ENCODE results near the gene AHCY.
"Not testable (repeated sequence)": the region's sequence is repeated elsewhere in the genome, so short reads cannot be mapped to it uniquely, and the experiment has no call there.

AHCY gene

DNA sequence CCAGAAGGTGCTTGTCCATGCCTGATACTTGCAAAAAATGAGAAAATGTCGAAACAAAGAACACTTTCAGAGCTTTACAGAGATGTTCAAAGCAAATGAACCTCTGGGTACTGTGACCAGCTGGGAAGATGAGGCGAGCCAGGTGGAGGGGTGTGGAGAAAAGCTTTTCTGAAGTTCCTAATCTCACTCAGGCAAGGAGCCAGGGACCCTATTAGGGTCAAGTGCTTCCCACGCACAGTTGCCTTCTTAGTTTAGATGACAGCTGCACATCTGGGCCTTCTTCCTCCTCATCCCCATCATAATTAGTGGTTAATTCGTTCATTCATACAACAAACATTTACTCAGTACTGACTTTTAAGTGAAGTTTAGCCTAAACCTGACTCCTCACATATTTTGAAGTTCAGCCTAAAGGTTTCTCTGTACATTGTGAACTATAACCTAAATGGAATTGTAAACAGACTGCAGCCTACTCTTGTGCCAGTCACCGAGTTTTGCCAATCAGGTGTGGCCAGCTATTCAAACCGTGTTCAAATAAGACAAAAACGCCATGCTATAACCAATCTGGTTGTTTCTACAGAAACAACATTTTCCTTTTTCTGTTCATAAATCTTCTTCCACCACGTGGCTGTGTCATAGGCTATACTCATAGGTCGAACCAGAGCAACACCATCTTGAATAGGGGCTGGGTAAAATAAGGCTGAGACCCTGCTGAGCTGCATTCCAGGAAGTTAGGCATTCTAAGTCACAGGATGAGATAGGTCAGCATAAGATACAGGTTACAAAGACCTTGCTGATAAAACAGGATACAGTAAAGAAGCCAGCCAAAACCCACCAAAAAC lies 19.3 kb upstream of the AHCY start:
- DNase-seq: peak; percentile 35

DNA sequence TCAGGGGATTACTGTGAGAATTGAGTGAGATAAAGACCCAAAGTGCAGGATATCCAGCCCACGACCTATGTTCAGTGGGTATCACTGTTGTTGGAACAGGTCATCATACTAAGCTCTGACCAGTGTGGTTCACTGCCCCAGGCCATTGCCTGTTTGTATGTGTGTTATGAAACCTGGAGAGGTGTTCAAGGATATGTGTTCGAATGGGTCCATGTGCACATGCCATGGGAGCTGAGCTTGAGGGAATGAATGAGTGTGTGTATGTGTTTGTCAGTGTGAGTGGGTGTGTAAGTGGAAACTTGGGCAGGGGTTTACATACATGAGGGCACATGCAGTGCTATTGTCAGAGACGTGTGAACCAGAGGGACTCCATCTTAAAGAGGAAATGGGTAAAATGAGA lies 17.7 kb upstream of the AHCY start:
- DNase-seq: no peak

DNA sequence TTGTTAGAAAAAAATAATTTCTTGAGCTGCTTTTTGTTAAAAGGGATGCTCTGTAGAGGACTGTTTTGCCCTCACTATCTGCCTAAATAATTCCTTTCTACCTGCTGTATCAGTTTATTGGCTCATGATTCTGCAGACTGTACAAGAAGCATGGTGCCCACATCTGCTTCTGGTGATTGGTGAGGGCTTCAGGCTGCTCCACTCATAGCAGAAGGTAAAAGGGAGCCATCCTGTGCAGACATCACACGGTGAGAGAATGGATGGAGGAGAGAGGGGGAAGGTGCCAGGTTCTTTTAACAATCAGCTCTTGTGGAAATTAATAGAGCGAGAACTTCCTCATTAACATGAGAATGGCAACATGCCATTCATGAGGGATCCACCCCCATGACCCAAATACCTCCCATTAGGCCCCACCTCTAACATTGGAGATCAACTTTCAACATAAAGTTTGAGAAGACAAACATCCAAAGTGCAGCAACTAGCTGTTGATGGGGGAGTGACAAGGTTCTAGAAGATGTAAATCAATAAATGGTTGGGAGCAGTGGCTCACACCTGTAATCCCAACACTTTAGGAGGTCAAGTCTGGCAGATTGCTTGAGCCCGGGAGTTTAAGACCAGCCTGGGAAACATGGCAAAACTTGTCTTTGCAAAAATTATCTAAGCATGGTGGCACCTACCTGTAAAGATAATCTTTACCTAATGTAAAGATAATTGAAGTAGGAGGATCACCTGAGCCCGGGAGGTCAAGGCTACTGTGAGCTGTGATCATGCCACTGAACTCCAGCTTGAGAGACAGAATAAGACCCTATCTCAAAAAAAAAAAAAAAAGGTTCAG lies 15.7 kb upstream of the AHCY start:
- no peak for DNase-seq

DNA sequence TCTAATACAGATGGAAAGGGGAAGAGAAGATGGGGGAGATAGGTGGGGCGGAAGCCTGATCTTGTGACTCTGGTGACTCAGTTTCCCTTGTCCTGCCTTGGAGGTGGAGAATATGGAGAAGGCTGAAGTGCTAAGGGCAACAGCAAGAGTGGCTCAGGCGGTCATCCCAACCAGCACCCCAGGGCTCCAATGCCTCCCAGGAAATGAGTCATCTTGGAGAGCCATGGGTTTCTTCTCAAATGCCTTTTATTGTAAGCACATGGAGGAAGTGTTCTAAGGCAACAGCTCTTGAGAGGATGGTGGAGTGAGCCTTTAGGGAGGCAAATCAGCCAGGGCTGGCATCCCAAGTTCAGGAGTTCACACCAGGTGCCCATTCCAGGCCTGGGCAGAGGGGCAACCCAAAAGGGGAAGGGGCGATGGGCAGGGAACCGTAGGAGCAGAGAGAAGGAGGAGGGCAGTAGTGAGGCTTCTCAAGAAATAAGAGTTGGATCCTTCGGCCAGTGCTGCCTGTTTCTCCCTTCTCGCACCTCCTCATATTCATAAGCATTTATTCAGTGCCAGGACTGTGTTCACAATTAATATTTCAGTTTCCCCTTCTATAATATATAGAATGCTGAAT lies 13.2 kb upstream of the AHCY start:
- no peak for DNase-seq

DNA sequence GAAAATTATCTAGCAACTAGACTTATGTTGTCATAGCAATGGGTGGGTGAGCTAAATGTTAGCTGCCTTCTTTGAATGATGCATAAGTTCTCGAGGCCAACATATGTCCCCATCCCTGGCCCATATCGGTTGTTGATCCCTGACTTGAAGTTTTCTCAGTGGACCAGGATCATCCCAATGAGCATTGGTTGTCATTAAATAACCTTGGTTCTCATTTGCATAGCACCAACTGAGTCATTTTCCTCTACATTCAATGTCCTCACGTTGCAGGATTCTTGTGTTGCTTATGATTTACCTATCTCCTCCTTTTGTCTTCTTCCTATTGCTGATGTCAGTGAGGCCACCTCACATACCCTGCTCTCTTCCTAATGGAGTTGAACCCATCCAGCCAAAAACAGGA lies 12.1 kb upstream of the AHCY start:
- DNase-seq: no peak

DNA sequence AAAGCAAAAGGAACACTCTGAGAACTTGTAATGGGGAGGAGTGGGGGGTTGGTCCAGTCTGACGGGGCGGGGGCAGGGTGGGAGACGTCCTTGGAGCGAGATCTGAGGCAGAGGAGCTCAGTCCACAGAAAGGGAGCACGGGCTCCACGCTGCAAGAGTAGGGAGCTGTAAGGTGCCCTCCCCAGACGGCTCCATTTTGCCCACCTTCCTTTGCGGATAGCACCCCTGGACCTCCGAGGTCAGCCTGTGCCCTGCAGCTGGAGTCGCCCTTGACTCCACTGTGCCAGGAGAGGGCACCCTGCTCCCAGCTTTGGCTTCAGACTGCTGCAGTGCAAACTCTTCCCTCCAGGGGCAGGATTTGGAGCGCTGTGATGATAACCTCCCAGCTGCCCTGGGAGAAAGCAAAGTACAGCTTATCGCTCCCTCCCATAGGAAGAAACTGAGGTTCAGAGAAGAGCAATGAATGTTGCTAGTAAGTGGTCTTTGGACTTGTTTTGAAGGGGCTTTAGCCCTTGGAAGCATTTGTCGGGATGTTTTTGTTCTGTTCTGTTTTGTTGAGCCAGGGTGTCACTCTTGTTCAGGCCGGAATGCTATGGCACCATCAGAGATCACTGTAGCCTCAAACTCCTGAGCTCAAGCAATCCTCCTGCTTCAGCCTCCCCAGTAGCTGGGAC lies 9.5 kb upstream of the AHCY start:
- peak; percentile 72 for DNase-seq

DNA sequence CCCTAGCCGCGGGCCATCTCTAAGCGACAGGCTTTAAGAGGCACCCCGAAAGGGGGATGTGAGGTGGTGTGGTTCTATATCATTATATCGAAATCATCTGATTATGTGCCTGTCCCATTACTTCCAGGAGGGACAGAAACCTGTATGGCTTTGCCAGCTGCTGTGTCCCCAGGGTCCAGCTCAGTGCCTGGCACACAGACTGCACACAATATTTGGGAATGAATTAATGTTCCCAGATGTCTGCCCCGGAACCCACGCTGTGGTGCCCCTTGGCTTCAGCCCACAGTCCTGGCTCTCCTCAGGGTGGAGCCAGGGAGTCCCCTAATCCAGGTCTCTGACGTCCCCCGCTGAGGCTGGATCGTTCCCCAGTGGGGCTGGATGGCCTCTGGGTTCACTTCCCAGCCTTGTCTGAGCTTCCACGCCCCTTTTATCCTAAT lies 8.9 kb upstream of the AHCY start:
- no peak for DNase-seq

DNA sequence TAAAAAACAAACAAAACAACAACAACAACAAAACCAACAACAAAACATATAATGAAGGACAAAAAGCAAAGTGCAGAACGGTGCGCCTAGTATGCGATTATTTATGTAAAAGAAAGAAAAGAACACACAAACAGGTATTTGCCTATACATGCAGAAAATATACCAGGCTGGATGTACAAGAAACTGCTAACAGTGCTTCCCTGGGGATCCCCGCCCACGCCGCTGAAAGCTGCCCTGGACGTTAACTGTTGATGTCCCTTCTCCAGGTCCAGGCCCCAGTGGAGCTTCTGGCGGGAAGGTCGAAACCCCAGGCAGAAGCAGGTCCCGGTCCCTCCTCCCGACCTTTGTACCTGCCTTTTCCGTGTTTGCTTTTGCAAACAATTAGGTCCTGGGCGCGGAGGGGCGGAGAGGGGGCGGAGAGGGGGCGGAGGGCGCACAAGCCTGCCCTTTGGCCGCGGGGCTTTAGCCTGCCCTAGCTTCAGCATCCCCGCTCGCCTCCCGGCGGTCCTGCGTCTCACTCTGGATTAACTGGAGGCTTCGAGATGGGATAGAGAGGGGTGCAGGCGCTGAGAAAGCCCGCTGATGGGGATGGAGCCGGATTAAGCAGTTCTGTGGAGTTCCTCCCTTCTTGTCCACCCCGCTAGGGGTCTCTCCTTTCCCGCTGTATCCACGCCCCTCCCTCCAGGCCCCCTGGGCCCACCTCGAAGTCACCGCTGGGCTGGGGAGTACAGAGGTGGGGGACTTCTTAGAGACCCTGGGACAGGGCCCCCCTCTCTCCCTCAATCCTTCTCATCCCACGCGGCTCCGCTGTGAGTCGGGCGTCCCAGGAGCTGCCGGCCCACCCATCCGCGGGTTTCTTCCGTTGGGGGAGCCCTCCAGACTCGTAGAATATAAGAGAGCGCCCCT lies 8.2 kb upstream of the AHCY start:
- DNase-seq: no peak

DNA sequence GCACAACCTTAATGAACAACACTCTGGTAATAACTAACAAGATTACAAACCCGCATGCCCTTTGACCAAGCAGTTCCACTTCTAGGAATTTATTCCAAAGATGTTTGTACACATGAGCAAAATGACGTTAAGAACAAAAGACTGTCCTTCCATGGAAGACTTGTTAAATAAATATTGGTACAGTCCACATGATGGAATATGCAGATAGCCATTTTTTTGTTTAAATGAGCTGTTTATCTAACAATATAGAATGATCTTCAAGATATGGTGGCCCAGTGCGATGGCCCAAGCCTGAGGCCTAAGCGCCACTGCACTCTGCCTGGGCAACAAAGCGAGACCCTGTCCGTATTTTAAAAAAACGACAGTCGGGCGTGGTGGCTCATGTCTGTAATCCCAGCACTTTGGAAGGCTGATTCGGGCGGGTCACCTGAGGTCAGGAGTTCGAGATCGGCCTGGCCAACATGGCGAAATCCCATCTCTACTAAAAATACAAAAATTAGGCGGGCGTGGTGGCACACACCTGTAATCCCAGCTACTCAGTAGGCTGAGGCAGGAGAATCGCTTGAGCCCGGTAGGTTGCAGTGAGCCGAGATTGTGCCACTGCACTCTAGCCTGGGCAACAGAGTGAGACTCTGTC lies 7.4 kb upstream of the AHCY start:
- no peak for DNase-seq

DNA sequence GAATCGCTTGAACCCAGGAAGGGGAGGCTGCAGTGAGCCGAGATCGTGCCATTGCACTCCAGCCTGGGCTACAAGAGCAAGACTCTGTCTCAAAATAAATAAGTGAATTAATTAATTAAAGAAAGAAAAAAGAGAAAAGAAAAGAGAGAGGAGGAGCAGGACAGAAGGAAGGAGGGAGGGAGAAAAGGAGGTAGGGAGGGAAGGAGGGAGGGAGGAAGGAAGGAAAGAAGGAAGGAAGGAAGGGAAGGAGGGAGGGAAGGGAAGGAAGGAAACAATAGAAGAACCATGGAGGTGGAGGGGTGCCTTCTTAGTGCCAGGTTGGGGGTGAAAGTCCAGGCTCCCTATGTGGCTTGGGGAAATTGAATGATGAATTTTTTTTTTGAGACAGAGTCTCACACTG lies 6.5 kb upstream of the AHCY start:
- no peak for DNase-seq

DNA sequence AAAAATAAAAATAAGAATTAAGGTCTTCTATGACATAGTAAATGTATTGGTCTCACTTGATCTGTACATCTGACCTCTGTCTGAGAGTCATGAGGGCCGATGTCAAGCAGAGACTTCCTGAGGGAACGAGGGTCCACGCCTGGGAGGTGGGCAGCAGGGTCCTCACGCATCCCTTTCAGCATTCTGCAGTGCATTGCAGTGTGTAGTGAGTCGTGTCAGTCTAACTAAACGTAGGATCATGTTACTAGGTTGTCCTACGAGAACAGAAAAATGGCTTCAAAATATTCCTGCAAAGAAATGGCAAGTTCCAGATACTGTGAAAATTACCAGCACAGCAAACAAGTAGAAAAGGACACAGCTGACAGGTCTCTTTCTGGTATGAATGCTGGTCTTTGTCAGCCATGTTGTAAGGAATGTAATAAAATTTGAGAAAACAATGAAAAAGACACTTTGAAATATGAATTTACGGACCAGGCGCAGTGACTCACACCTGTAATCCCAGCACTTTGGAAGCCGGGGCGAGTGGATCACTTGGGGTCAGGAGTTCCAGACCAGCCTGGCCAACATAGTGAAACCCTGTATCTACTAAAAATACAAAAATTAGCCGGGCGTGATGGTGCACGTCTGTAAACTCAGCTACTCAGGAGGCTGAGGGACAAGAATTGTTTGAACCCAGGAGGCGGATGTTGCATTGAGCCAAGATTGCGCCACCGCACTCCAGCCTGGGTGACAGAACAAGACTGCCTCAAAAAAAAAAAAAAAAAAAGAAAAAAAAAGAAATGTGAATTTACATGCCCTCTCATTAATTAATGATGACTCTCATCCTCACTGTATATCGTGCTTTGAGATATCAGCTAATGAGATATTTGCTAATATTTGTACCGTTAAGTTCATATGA lies 2.4 kb upstream of the AHCY start:
- DNase-seq: no peak

DNA sequence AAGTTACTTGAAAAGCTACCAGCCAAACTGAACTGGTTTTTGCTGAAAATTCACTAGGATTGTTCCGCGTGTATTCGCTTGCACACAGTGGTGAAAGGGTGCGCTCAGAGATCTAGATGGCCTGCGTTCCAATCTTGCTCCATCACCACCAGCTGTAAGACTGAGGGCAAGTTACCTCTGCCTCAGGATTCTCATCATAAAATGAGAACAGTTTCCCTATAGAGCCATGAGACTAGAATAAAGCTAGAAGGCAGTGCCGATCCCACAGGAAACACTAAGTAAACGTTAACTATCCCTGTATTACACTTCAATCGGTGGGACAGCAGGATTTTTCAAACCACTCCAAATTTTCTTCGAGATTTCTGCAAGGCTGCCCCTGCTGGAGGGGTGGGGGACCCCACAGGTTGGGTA lies 838 bp downstream of the AHCY start:
- DNase-seq: peak; percentile 9

DNA sequence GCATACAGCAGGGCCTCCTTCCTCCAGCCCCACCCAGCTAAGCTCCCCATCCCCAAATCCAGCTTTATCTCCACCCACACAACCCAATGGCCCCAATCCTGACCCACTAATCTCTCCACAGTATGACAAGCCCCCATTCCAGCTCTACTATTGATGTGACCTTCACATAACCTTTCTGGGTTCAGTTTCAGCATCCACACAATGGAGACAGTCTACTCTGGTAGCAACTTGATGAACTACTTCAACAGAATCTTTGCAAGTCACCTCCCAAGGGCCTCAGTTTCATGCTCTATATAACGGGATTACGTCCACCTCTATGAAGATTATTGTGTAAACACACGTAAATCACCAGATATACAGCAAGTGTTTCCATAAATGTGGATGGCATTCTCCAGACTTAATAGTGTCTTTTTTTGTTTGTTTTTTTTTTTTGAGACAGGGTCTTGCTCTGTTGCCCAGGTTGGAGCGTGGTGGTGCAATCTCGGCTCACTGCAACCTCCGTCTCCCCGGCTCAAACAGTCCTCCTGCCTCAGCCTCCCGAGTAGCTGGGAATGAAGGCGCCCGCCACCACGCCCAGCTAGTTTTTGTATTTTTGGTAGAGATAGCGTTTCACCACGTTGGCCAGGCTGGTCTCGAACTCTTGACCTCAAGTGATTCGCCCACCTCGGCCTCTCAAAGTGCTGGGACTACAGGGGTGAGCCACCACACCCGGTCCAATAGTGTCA lies 1.4 kb downstream of the AHCY start:
- no peak for DNase-seq

DNA sequence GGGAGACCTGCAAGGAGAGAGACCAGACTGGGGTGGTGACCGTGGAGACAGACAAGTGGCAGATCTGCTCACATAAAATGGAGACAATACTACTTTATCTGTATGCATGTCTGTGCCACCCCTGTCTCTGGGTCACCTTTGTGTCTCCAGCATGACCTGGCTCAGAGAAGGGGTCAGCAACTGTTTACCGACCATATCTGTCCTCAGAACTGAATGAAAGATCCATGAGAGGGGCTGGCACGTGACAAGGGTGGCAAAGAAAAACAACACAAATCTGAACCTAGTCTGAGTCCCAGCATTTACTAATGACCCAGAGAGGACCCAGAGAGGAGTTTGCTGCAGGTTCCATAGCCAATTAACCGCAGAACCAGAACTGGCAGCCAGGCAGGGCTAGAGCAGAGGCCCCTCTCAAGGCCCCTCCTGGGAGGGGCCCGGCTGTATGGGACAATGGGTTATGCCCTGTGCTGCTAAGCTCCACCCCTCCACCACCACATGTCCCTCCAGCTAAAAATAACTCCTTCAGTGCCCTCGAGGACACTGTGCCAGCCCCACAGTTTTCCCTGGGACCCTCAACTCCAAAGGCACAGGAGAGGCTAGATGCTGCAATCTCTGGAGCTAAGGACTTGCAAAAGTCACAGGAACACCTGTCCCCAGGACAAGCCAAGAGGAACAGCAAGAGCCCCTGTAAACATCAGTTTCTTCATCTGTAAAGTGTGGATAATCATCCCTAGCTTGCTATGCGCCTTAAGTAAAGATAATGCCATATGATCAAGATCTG lies 2.2 kb downstream of the AHCY start:
- no peak for DNase-seq

DNA sequence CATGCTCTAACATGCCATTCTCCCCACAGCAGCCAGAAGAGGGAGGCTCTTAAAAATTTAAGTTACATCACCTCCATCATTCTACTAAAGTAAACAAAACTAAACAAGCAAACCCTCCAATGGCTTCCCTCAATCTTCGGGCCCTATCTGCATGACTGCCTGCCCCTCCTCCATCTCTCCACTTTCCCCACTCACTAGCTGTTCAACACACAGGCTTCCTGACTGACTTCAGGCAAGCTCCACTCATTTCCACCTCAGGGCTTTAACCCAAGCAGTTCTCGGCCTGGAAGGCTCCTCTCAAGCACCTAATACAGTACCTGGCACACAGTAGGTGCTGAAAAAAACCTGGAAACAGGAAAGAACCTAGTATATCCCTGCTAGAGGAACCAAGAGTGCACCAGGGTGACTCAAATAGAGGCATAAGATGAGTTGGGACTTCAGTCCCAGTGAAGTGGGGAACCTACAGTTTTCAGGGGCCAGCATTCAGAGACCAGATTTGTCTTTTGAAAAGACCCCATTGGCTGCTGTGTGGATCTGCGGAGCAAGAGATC lies 2.8 kb downstream of the AHCY start:
- DNase-seq: peak; percentile 86

DNA sequence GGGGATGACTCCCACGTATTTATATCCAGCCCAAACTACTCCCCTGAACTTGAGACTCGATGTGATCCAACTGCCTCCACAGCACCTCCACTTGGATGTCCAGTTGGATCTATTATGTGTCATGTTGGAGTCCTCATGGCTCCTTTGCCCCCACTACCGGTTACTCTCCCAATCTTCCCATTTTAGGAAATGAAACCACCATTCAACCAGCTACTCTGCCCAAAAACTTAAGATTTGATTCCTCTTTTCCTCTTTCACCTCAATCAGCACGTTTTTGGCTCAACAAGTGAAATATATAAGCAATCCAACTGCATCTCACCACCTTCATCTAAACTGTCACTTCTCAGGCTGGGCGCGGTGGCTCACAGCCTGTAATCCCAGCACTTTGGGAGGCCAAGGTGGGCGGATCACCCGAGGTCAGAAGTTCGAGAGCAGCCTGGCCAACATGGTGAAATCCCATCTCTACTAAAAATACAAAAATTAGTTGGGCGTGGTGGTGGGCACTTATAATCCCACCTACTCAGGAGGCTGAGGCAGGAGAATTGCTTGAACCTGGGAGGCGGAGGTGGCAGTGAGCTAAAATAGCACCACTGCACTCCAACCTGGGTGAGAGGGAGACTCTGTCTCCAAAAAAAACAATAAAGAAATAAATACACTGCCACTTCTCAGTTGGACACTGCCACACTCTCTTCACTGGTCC lies 3.4 kb downstream of the AHCY start:
- DNase-seq: no peak

DNA sequence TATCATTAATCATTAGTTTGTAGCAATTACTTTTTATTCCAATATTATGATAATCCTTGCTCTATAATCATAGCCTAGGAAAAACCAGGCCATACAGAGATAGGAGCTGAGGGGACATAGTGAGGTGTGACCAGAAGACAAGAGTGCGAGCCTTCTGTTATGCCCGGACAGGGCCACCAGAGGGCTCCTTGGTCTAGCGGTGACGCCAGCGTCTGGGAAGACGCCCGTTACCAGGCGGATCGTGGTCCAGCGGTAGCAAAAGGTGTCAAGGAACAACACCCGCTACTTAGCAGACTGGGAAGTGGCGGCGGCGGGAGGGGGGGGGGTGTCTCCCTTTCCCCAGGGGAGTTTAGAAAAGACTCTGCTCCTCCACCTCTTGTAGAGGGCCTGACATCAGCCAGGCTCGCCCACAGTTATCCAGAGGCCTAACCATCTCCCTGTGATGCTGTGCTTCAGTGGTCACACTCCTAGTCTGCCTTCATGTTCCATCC lies 4.8 kb downstream of the AHCY start:
- DNase-seq: not testable (repeated sequence)

DNA sequence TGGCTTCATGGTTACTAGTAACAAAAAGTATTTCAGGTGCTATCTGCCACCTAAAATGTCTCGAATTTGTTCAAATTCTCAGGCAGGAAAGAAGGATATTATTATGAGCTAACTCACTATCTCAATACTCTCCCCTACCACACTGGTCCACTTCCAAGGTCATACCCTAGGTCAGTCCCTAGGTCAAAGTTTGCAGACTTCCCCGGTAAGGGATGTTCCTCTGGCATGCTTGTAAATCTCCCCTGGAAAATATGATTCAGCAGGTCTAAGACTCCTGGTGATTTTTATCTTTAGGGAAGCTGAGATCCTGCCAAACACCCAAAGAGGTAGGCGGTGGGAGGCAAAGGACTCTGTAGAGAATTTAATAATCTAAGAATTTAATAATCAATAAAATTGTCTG lies 6.7 kb downstream of the AHCY start:
- no peak for DNase-seq

Data from DMS79 treated with DMSO at 0.1 percent for 48 hours (cell line).